Inflammatory macrophage (primary cell): ENCODE measurements around the gene RANBP1.
A peak's percentile ranks its signal among the peaks of the same experiment; 100 is the strongest.

ENCODE experiments used
- DNase-seq, 2 donors: peaks; one replicate each; pipeline ENCODE4 v3.0.0-alpha.2; 2020 to 2022

The RANBP1 gene

GRCh38 chr22:20138417-20138738, 22.5 kb downstream of the RANBP1 start:
- DNase-seq: no peak

GRCh38 chr22:20138868-20139267, 23.0 kb downstream of the RANBP1 start:
- no peak for DNase-seq

DNA sequence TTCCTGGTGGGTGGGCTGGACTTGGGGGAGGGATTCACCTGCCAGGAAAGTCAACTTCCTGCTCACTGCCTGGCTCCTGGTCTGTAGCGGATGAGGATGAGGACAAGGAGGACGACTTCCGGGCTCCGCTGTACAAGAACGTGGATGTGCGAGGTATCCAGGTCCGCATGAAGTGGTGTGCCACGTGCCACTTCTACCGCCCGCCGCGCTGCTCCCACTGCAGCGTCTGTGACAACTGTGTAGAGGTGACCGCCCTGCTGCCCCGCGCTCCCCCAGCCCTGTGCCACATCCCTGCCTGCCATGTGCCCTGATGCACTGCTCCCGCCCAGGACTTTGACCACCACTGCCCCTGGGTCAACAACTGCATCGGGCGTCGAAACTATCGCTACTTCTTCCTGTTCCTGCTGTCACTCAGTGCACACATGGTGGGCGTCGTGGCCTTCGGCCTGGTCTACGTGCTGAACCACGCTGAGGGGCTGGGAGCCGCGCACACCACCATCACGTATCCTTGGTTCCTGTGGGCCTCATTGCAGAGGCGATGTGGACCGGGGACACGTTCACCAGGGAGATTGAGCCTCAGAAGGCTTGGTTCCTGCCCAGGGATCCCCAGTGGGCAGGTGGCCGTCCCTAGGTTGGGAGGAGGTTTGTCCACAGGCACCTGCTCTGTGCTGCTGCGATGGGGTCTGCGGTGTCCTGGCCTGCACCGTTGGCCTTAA, 23.6 kb downstream of the RANBP1 start:
- DNase-seq: no peak

- DNase-seq: no peak
Measured at GRCh38 chr22:20140107-20140445, 24.2 kb downstream of the RANBP1 start.

DNA sequence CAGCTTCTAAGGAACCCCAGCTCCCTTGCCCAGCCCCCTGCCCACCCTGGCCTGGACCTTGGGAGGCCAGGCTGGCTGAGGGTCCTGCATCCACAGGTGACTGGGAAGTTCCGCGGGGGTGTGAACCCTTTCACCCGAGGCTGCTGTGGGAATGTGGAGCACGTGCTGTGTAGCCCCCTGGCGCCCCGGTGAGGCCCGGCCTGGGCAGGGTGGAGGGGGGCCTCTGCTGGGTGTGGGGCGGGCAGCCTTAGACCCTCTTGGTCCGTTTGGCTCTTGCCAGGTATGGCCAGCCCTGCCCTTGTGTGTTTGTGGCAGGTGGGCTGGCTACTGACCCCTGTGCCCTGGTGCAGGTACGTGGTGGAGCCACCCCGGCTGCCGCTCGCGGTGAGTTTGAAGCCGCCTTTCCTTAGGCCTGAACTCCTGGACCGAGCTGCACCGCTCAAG, 24.6 kb downstream of the RANBP1 start:
- DNase-seq: no peak

DNA sequence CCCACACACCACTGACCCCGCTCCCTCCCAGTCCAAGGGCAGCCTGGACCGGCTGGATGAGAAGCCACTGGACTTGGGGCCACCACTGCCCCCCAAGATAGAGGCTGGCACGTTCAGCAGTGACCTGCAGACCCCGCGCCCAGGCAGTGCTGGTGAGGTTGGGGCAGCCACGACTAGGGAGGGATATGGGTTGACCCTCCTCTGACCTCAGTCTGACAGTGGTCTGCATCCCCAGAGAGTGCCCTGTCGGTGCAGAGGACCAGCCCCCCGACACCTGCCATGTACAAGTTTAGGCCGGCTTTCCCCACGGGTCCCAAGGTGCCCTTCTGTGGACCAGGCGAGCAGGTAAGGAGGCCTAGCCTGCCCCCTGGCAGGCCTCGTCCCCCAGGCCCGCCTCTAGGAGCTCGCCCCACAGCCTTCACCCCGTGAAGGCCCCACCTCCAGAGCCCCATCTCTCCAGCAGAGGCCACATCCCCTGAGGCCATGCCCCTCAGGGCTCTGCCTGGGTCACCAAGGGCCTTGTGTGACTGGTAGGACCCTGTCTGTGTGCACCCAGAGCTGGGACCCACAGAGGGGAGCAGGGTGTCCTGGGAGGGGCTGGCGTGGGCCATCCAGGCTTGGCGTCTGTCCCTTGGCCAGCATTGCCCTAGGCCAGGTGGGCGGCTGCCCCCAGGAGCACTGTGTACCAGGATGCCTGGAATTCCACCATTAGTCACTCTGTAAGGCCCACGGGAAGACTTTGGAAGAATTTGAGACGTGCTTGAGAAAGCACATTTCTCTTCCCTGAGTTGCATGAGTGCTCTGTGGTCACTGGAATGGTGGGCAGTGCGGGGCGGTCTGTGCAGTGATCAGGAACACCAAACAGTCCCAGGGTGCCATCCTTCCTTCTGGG, 25.5 kb downstream of the RANBP1 start:
- DNase-seq: no peak

GRCh38 chr22:20142711-20143621, 27.1 kb downstream of the RANBP1 start:
- DNase-seq: no peak

DNA sequence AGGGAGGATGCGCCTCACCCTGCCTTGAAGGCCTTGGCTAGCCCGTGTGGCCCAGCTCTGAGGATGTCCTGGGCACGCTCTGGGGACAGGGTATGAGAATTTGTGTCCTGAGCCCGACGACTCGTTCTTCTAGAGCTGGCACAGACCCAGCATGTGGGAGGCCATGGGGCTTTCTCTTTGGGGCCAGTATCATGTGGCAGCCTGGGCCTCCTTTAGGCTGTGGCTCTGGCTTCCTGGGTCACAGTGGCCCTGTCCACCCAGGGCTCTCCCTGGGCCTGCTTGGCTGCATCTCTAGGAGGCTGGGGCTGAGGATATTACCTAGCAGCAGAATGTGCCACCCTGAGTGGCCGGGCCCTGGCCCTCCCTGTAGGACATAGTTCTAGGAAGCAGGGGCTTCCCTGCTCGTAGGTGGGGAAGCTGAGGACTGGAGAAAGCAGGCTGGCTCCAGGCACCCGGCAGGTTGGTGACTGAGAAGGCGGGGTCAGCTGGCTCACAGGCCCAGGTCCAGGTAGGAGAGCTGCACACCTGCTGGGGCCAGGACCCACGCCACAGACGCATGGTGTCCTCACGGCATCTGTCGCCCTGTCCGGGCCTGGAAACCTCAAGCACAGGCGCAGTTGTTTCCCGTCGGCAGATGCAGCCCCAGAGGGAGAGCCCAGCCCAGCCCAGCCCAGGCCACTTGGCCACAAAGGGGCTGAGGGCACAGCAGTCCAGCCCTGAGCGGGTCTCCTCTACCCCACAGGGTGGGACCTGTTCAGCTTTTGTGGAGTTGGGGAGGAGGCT, 28.2 kb downstream of the RANBP1 start:
- DNase-seq: peak in 1 of 2 donors; percentile 13

DNA sequence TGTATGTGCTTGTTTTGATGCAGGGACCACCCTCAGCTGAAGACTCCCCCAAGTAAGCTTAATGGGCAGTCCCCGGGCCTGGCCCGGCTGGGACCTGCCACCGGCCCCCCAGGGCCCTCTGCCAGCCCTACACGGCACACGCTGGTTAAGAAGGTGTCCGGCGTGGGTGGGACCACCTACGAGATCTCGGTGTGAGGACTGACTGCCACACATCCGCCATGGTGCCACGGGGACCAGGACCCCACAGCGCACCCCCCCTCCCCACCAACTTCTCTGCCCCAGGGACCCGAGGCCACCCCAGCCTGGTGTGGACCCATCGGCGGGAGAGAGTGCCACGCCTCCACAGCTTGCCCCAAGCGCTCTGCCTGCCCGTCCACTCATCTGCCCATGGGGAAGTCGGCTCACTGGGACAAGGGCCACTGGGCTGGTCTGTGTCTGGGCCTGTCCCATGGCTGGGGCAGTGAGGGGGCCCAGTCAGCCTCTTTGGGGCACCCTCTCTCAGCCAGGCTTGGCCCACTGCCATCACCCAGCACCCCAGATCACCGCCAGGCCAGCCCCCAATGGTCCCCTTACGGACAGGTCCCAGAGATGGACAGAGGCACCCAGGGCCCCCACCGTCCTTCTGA, 29.4 kb downstream of the RANBP1 start:
- peak; percentile 9 to 38 for DNase-seq

- DNase-seq: no peak
Measured at GRCh38 chr22:20145832-20146223, 29.9 kb downstream of the RANBP1 start.

DNA sequence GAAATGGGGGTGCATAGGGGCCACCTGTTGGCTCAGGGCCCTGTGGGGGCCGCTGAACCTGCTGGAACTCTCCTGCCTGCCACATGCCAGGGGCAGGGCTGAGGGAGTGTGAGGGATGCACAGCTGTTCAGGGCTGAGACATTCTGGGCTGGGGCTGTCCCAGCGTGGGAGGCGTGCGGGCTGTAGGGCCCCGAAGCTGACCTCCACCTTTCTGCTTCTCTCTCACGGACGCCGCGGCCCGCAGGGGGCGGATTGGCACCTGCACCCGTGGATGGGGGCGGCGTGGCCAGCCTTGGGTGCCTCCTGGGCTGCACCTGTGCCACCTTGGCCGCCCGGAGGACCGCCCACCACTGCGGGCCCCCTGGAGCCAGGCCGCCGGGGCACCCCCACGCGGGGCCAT, 30.9 kb downstream of the RANBP1 start:
- DNase-seq: no peak

- DNase-seq: no peak
Measured at GRCh38 chr22:20147237-20147988, 31.5 kb downstream of the RANBP1 start.

GRCh38 chr22:20148414-20148813, 32.5 kb downstream of the RANBP1 start:
- DNase-seq: no peak

GRCh38 chr22:20149257-20150250, 33.6 kb downstream of the RANBP1 start:
- no peak for DNase-seq

GRCh38 chr22:20150381-20151275, 34.7 kb downstream of the RANBP1 start, which contains the start of gene CCDC188:
Gene CCDC188 (minus strand): TSS chr22:20151055. CDS start chr22:20150986, 69 bp downstream.
- DNase-seq: no peak

DNA sequence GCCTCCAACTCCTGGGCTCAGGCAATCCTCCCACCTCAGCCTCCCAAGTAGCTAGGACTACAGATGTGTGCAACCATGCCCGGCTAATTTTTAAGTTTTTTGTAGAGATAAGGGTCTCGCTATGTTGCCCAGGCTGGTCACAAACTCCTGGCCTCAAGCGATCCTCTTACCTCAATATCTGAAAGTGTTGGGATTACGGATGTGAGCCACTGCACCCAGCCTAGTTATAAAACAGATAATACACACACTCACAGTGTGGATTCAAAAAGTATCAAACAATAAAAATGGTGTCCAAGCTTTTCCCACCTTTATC, 35.3 kb downstream of the RANBP1 start:
- DNase-seq: no peak

GRCh38 chr22:20152464-20152890, 36.6 kb downstream of the RANBP1 start:
- no peak for DNase-seq

DNA sequence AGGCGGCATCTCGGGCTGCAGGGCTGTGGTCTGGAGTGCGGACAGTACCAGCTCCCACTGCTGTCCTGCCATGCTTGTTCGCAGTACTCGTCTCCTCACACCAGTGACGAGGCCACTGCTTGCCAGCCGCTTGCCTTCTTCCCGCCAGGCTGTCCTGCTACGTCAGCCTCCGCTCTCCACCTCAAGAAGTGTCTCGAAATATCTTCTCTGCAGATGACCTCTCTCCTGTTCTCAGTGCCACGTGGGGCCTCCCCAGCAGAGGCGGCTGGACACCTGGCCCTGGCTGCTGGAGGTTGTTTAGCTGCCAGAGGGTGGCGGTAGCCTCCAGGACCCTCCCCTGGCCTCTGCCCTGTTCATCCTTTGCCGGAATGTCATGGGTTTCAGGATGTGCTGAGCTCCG, 38.0 kb downstream of the RANBP1 start:
- no peak for DNase-seq
